Natural killer cell (primary cell): ENCODE measurements around the gene AGBL4. TPM values are rescaled to one million over a fixed set of nuclear protein-coding genes. Genes with fewer than 3 reads are reported as not detected.
A peak's percentile ranks its signal among the peaks of the same experiment; 100 is the strongest.

Experiments used
- ATAC-seq, 3 donors: fragments of 150-1000 bp in 2 of 3; fragments of 200-7000 bp in 1 of 3; cut with Tn5 transposase; 1 replicate in 1 of 3; 2 replicates in 2 of 3; pipeline ENCODE4 v1.10.0; 2021; ENCODE audit warnings: mild to moderate bottlenecking in 2 of 3, moderate library complexity in 2 of 3
- DNase-seq, 2 donors: peaks; one replicate each; pipeline versions ENCODE4 v3.0.0 to v3.0.0-alpha.2; 2013 to 2021; ENCODE audit warnings: mixed read lengths in 1 of 2
- H3K27ac ChIP-seq: one replicate; pipeline ENCODE4 v1.5.1; 2013; ENCODE audit warnings: mild to moderate bottlenecking, low read length
- H3K27me3 ChIP-seq: one replicate; pipeline ENCODE4 v1.6.1; 2013; ENCODE audit warnings: low read length; ENCODE audit not compliant: control insufficient read depth, insufficient read depth
- H3K36me3 ChIP-seq: one replicate; pipeline ENCODE4 v1.6.1; 2013; ENCODE audit warnings: low read length; ENCODE audit not compliant: control insufficient read depth, insufficient read depth
- H3K4me1 ChIP-seq: one replicate; pipeline ENCODE4 v1.6.1; 2013; ENCODE audit warnings: low read length; ENCODE audit not compliant: control insufficient read depth, insufficient read depth
- H3K4me3 ChIP-seq: one replicate; pipeline ENCODE4 v1.5.1; 2013; ENCODE audit warnings: low read length
- H3K9me3 ChIP-seq: one replicate; pipeline ENCODE4 v1.6.1; 2013; ENCODE audit warnings: low read length; ENCODE audit not compliant: control insufficient read depth, insufficient read depth
- H3K27ac Mint-ChIP-seq, 2 donors: one replicate each; pipeline ENCODE4 v1.8.0; 2022; ENCODE audit warnings: mild to moderate bottlenecking in 2 of 2, mixed read lengths in 2 of 2, moderate library complexity in 1 of 2
- H3K27me3 Mint-ChIP-seq, 2 donors: one replicate each; pipeline ENCODE4 v1.8.0; 2022; ENCODE audit warnings: low read depth in 2 of 2, mixed read lengths in 2 of 2
- H3K36me3 Mint-ChIP-seq: one replicate; pipeline ENCODE4 v1.8.0; 2022; ENCODE audit warnings: mixed read lengths
- H3K4me1 Mint-ChIP-seq, 2 donors: one replicate each; pipeline ENCODE4 v1.8.0; 2022; ENCODE audit warnings: mixed read lengths in 2 of 2
- H3K4me3 Mint-ChIP-seq: one replicate; pipeline ENCODE4 v1.8.0; 2022; ENCODE audit warnings: mild to moderate bottlenecking, moderate library complexity, mixed read lengths
- H3K9me3 Mint-ChIP-seq, 2 donors: one replicate each; pipeline ENCODE4 v1.8.0; 2022; ENCODE audit warnings: mixed read lengths in 2 of 2
- WGBS: methylation state at CpG from one replicate; pipeline ENCODE4 v1.1.7; 2013; ENCODE audit warnings: missing lambda C conversion rate; ENCODE audit not compliant: insufficient coverage; 5-methylcytosine and 5-hydroxymethylcytosine counted together
- intact Hi-C: fragments of 100-400 bp; cut with micrococcal nuclease; formaldehyde crosslinking; loops from one replicate; pipeline ENCODE4 v1.14.2; 2022
- total RNA-seq, 4 donors: library from RNA; stranded (reverse); fragments of 120-200 nt in 1 of 4; gene quantifications; one replicate each; pipeline versions ENCODE4 v1.2.3 to v1.2.4, GENCODE V29; 2013 to 2022
- TF ChIP-seq, protein P1 (sequence below): fragments of 200-600 bp; IDR thresholded peaks from one replicate; pipeline ENCODE4 v1.8.0; 2022; ENCODE audit warnings: antibody characterized with exemption

The AGBL4 gene
- total RNA-seq, 3 donors from 2014 or later (not counting 1 experiment from before 2014, with no cell fraction given): not detected

DNA sequence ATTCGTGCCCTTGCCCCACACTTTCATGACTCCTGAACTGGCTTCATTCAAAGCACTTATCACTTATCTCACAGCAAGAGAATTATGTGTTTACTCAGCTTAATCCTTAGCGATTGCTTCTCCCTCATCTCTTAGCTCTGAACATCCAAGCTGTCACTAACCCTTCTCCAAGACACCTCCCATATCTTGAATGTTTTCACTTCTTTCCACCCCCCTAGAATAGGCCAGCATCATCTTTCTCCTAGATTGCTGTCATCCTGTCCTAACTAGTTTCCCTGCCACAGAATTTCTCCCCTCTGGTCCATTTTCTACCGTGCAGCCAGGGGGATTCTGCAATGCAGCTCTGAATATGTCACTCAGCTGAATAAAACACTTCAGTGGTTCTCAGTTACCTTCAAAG lies 1483.2 kb downstream of the AGBL4 start:
- Mint-ChIP-seq H3K27me3 (peaks cover 7 to 22% of the 10 kb centered on the region in 2 donors), H3K36me3 (no peaks in the 10 kb centered on the region), H3K4me1 (no peaks in the 10 kb centered on the region), H3K9me3 (no peaks in the 10 kb centered on the region), H3K27ac (no peak overlapping the region), H3K4me3 (no peak overlapping the region)
- no peak overlapping the region for H3K27ac ChIP-seq
- TF ChIP-seq, protein P1, sequence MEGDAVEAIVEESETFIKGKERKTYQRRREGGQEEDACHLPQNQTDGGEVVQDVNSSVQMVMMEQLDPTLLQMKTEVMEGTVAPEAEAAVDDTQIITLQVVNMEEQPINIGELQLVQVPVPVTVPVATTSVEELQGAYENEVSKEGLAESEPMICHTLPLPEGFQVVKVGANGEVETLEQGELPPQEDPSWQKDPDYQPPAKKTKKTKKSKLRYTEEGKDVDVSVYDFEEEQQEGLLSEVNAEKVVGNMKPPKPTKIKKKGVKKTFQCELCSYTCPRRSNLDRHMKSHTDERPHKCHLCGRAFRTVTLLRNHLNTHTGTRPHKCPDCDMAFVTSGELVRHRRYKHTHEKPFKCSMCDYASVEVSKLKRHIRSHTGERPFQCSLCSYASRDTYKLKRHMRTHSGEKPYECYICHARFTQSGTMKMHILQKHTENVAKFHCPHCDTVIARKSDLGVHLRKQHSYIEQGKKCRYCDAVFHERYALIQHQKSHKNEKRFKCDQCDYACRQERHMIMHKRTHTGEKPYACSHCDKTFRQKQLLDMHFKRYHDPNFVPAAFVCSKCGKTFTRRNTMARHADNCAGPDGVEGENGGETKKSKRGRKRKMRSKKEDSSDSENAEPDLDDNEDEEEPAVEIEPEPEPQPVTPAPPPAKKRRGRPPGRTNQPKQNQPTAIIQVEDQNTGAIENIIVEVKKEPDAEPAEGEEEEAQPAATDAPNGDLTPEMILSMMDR: no peak
- no peak for DNase-seq
- H3K4me1 ChIP-seq: no peaks in the 10 kb centered on the region
- H3K4me3 ChIP-seq: no peak overlapping the region
- no peaks in the 10 kb centered on the region for H3K9me3 ChIP-seq
- intact Hi-C loops: no loop called here
- ATAC-seq: no peak
- H3K36me3 ChIP-seq: no peaks in the 10 kb centered on the region
- 68% methylated on average over 3 of the region's 3 CpGs for WGBS
- H3K27me3 ChIP-seq: no peaks in the 10 kb centered on the region

DNA sequence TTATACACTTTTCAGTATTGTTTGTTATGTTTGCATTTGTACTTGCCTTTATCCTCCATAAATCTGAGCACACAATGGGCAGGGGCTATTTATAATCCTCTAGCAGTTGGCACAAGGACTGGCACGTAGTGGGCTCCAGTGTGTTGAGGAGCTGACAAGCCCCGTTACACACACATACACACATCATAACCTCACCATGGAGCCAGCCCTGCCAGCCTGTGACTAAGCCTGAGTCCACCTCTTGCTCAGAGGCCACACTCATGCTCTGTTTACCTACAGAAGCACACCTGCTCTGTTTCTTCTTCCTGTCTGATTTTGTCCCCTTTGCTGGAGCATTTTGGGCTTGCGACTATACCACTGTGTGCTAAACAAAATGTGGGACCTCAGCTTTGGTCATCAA lies 1487.3 kb downstream of the AGBL4 start:
- ATAC-seq (peak in 1 of 3 donors; percentile 24), DNase-seq (no peak)
- Mint-ChIP-seq H3K27ac (no peak overlapping the region), H3K4me1 (no peaks in the 10 kb centered on the region), H3K9me3 (no peaks in the 10 kb centered on the region), H3K27me3 (peaks cover 23 to 36% of the 10 kb centered on the region in 2 donors), H3K4me3 (no peak overlapping the region), H3K36me3 (no peaks in the 10 kb centered on the region)
- Histone ChIP-seq H3K4me3 (no peak overlapping the region), H3K4me1 (no peaks in the 10 kb centered on the region), H3K9me3 (no peaks in the 10 kb centered on the region), H3K27ac (no peak overlapping the region), H3K27me3 (no peaks in the 10 kb centered on the region), H3K36me3 (no peaks in the 10 kb centered on the region)
- TF ChIP-seq, protein P1: no peak
- WGBS: 88% methylated on average over 3 of the region's 3 CpGs
- intact Hi-C loops: no loop called here

DNA sequence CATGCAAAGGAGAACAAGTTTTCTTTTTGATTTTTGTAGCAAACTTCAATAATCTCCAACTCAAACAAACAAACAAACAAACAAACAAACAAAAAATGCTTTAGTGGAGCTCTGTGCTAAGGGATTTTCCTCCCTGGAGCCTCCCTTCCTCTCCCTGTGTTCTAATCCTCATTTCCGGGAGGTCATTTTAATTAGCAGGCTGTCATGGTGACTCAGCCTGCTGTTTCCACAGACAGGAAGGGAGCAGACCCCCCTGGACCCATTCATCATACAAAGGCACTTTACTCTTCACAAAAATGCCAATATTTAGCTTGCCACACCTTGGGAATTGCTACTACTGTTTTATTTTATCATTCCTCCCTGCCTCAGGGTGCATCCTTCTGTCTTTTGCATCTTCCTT lies 1490.8 kb downstream of the AGBL4 start:
- no peak overlapping the region for H3K27ac Mint-ChIP-seq
- Histone ChIP-seq H3K4me3 (no peak overlapping the region), H3K27ac (no peak overlapping the region), H3K36me3 (no peaks in the 10 kb centered on the region), H3K4me1 (no peaks in the 10 kb centered on the region), H3K27me3 (no peaks in the 10 kb centered on the region), H3K9me3 (no peaks in the 10 kb centered on the region)
- H3K4me3 Mint-ChIP-seq: no peak overlapping the region
- peaks cover 22 to 28% of the 10 kb centered on the region in 2 donors for H3K27me3 Mint-ChIP-seq
- intact Hi-C loops: no loop called here
- no peaks in the 10 kb centered on the region for H3K4me1 Mint-ChIP-seq
- no peaks in the 10 kb centered on the region for H3K9me3 Mint-ChIP-seq
- DNase-seq: no peak
- ATAC-seq: no peak
- WGBS: 41% methylated on average over 1 of the region's 1 CpG
- no peaks in the 10 kb centered on the region for H3K36me3 Mint-ChIP-seq
- TF ChIP-seq, protein P1: no peak

DNA sequence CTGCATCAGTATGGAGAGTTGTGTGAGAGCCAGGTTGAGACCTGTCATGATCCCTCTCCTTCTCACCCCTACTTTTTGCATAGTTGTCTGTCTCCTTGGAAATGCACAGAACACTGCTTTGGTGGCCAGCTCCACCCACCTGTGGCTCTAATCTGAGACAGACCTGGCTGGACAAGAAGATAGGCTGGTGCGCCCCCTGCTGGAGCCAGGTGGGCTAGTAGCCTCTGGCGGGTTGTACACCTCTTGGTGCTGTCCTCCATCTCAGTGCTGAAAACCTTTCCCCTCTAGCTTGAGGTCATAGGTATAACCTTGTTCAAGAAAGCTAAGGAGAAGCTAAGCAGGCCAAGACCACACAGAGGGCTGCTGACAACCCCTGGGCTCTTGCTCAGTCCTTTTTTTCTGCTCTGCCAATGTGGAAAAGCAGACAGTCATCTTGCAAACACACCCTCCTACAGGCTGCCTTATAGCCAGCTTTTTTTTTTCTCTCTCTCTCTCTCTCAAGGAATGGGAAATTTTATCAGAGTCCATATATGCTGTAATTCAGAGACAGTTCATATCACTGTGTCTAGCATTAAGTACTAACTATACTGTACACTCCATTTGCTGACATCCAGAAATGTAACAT lies 1492.9 kb downstream of the AGBL4 start:
- Mint-ChIP-seq H3K9me3 (no peaks in the 10 kb centered on the region), H3K4me1 (no peaks in the 10 kb centered on the region), H3K27me3 (peaks cover 17 to 25% of the 10 kb centered on the region in 2 donors), H3K27ac (no peak overlapping the region), H3K4me3 (no peak overlapping the region), H3K36me3 (no peaks in the 10 kb centered on the region)
- intact Hi-C loops: no loop called here
- TF ChIP-seq, protein P1: peak; percentile 22
- peak in 2 of 3 donors; percentile 38 to 46 for ATAC-seq
- 0% methylated on average over 2 of the region's 2 CpGs for WGBS
- Histone ChIP-seq H3K9me3 (no peaks in the 10 kb centered on the region), H3K27me3 (no peaks in the 10 kb centered on the region), H3K4me1 (no peaks in the 10 kb centered on the region), H3K27ac (no peak overlapping the region), H3K4me3 (no peak overlapping the region), H3K36me3 (no peaks in the 10 kb centered on the region)
- DNase-seq: peak in 1 of 2 donors; percentile 24
